GM15510 (cell line): Measurements from ENCODE around the gene AGAP1.

Experiments
- POLR2A ChIP-seq: IDR thresholded peaks from 3 replicates; pipeline ENCODE4 v1.6.1; 2011; ENCODE audit warnings: borderline replicate concordance; ENCODE audit not compliant: insufficient read length; ENCODE audit errors: extremely low read depth

Gene AGAP1

GRCh38 chr2:235719146-235719942 is 225.5 kb downstream of the AGAP1 start:
- TF ChIP-seq POLR2A: no peak

- TF ChIP-seq POLR2A: no peak
These were observed 227.8 kb downstream of the AGAP1 start for GRCh38 chr2:235721625-235722024.

DNA sequence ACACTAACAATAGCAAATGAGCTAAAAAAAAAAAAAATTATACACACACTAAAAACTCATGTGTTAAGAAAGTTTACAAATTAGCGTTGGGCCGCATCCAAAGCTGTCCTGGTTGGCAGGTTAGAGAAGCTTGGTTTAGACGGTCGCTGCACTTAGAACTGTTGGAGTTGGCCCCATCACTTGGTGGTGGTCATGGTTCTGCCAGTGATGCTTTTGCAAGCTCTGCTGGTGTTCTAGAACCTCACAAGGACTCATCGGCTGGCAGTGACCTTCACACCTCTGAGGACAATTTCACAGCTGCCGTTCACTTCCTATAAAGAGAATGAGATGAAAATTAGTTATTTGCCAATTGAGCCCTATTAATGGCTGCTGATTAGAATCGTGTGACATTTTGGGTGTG is 229.0 kb downstream of the AGAP1 start:
- TF ChIP-seq POLR2A: no peak

- no peak for TF ChIP-seq POLR2A
These were observed 229.5 kb downstream of the AGAP1 start for GRCh38 chr2:235723371-235723770.

DNA sequence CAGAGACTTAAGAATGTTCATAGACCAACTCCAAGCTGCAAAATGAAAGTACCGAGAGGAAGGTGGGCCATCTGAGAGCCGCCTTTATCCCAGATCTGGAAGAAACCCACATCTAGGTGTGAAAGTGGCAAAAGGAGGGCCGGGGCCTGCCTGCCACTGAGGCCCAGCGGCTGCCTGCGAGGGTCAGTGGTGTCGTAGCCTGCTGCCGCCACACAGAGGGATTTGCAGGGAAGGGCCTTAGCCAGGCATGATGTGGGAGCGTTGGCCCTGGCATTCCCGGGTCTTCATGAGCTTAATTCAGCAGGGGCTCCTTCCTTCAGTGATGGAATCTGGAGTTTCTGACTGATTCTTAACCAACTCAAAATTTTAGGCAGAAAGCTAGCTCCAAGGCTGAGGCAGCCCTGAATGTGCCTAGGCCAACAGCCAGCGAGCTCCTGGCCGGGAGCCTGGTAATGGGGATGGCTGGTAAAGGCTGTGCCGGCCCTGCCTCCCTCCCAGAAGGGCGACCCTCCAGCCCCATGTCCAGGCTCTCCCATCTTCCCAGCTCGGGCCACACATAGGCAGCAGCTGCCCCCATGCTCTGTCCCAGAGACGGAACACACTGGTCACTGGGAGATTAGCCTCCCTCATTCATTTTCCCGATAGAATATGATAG is 230.1 kb downstream of the AGAP1 start:
- no peak for TF ChIP-seq POLR2A

- no peak for TF ChIP-seq POLR2A
These were observed 231.2 kb downstream of the AGAP1 start for GRCh38 chr2:235725016-235725489.

GRCh38 chr2:235725841-235726240 is 232.0 kb downstream of the AGAP1 start:
- TF ChIP-seq POLR2A: no peak

GRCh38 chr2:235726554-235726953 is 232.7 kb downstream of the AGAP1 start:
- no peak for TF ChIP-seq POLR2A

- TF ChIP-seq POLR2A: no peak
These were observed 233.3 kb downstream of the AGAP1 start for GRCh38 chr2:235727174-235727573.

GRCh38 chr2:235727891-235728799 is 234.3 kb downstream of the AGAP1 start:
- no peak for TF ChIP-seq POLR2A

DNA sequence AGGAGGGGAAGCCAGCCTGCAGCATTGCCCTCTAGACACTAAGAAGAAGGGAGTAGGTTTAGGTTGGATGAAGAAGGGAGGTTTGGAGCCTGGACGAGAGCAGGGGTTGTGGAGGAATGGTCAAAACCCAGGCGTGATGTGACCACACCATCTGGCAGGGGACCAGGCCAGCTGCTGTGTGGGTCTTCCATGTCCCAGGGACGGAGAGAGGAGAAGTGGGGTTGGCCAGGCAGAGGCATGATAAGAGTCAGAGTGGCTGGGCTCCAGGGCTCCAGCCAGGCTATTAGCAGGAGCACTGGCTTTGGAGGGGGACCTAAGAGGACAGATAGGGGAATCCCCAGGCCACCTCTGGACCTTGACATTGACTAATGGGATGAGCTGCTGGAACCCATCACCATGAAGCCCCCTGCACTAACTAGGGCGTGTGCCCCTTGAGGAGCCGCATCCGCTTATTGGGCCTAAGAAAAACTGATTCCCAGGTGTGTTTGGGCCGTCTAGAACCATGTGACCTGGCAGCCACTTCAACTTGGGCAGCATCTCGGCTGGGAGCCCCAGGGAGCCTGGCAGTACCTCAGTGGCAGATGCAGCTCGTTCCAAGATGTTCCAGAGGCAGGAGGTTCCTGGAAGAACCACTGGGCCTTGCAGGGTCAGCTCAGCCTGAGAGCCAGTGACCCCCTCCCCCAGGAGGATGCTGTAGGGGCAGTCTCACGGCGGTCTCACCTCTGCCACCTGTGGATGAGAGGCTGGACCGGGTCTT is 235.1 kb downstream of the AGAP1 start:
- no peak for TF ChIP-seq POLR2A

DNA sequence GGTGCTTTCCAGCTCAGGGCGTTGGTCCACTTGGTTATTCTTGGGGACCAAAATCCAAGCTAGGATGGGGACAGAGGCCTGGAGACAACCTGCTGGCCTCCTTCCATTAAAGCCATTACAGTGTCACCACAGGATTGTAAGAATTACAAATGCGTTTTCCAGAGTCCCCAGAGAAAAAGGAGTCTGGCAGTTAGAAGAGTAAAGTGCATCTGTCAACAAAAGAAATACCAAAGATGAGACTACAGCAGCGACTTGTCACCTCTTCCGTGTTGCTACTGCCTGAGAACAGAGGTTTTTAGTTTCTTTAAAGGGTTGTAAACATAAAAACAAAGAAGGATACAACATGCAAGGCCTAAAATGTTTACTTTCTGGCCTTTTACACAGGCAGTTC is 235.7 kb downstream of the AGAP1 start:
- no peak for TF ChIP-seq POLR2A

DNA sequence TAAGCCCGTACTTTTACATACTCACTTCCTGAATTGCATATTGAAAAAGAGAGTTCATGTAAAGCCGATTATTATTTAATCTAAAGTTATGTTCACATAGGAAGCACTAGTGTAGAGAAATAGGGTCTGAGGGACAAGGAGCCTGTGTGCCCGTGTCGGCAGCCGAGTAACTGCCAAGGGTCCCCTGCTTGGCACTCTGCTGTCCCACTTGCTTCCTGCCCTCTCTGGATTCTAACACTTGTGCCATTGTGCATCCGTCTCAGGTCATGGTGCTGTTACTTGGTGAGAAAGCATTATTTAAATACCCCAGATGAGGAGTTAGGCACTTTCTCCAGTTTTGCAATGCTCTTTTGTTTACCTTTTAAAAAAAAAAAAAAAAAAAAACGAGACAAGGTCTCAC is 236.3 kb downstream of the AGAP1 start:
- TF ChIP-seq POLR2A: no peak

GRCh38 chr2:235733761-235734160 is 239.9 kb downstream of the AGAP1 start:
- no peak for TF ChIP-seq POLR2A
